Stimulated activated naive CD4-positive, alpha-beta T cell (primary cell): ENCODE results near the gene FHL2.

Source experiments
- DNase-seq, 6 experiments: peaks; one replicate each; lab custom pipeline; 2025; lab: John Stamatoyannopoulos, UW

The FHL2 gene

GRCh38 chr2:105421053-105421452, 22.2 kb upstream of the FHL2 start:
- no peak for DNase-seq

- no peak for DNase-seq
These were observed 19.7 kb upstream of the FHL2 start for GRCh38 chr2:105418522-105418921.

- DNase-seq: no peak
These were observed 19.1 kb upstream of the FHL2 start for GRCh38 chr2:105417857-105418436.

GRCh38 chr2:105416156-105416555, 17.3 kb upstream of the FHL2 start:
- no peak for DNase-seq

GRCh38 chr2:105415007-105415406, 16.2 kb upstream of the FHL2 start:
- no peak for DNase-seq

- DNase-seq: no peak
These were observed 14.4 kb upstream of the FHL2 start for GRCh38 chr2:105413206-105413605.

- no peak for DNase-seq
These were observed 13.7 kb upstream of the FHL2 start for GRCh38 chr2:105412584-105412983.

GRCh38 chr2:105411720-105412407, 13.0 kb upstream of the FHL2 start:
- DNase-seq: no peak

- no peak for DNase-seq
These were observed 11.7 kb upstream of the FHL2 start for GRCh38 chr2:105410554-105410953.

GRCh38 chr2:105409717-105410116, 10.9 kb upstream of the FHL2 start:
- no peak for DNase-seq

GRCh38 chr2:105407946-105408743, 9.3 kb upstream of the FHL2 start:
- DNase-seq: no peak

- DNase-seq: no peak
These were observed 7.4 kb upstream of the FHL2 start for GRCh38 chr2:105406221-105406620.

- DNase-seq: no peak
These were observed 6.4 kb upstream of the FHL2 start for GRCh38 chr2:105405291-105405690.

GRCh38 chr2:105404736-105405135, 5.9 kb upstream of the FHL2 start:
- no peak for DNase-seq

- DNase-seq: no peak
These were observed 5.2 kb upstream of the FHL2 start for GRCh38 chr2:105403783-105404698.

- no peak for DNase-seq
These were observed 4.5 kb upstream of the FHL2 start for GRCh38 chr2:105403241-105403782.

- DNase-seq: no peak
These were observed 4.0 kb upstream of the FHL2 start for GRCh38 chr2:105402809-105403208.

GRCh38 chr2:105401867-105402266, 3.0 kb upstream of the FHL2 start:
- DNase-seq: no peak

GRCh38 chr2:105400138-105400540, 1.3 kb upstream of the FHL2 start:
- DNase-seq: no peak

GRCh38 chr2:105399207-105399861, 483 bp upstream of the FHL2 start:
- DNase-seq: no peak

GRCh38 chr2:105397953-105398335, 907 bp downstream of the FHL2 start:
- peak in 1 of 6 experiments; percentile 28 for DNase-seq
